Left colon (tissue), 2 donors: ENCODE data around the gene OR51E1. TPM values are rescaled to one million over a fixed set of nuclear protein-coding genes. Genes with fewer than 3 reads are reported as not detected.

ENCODE experiments used
- ATAC-seq: fragments of 200-7000 bp; cut with Tn5 transposase; one replicate; pipeline ENCODE4 v1.9.1; 2020; ENCODE audit warnings: mild to moderate bottlenecking, moderate library complexity
- DNase-seq, 2 donors: peaks; one replicate each; pipeline ENCODE4 v3.0.0-alpha.2; 2020
- intact Hi-C, 2 donors: fragments of 100-400 bp; cut with DNase I in 1 of 2; cut with micrococcal nuclease in 1 of 2; formaldehyde crosslinking; loops; one replicate each; pipeline versions ENCODE4 v1.11.2 to v1.14.0; 2022; cut with DNase I, micrococcal nuclease
- total RNA-seq, 2 donors: library from RNA; stranded (reverse); fragmentation: NEBNext Ultra II Directional; extraction: Animal tissue kit (Norgen Biotek cat#: 25700); gene quantifications; one replicate each; pipeline ENCODE4 v1.2.1, GENCODE V29; 2021
- donor health status: DM: no; HTN: no; CAD: no.
- donor health status: DM: yes; HTN: yes; CAD: no.

The OR51E1 gene
- total RNA-seq, 2 donors from 2014 or later, result 0.64 to 1.3 TPM

DNA sequence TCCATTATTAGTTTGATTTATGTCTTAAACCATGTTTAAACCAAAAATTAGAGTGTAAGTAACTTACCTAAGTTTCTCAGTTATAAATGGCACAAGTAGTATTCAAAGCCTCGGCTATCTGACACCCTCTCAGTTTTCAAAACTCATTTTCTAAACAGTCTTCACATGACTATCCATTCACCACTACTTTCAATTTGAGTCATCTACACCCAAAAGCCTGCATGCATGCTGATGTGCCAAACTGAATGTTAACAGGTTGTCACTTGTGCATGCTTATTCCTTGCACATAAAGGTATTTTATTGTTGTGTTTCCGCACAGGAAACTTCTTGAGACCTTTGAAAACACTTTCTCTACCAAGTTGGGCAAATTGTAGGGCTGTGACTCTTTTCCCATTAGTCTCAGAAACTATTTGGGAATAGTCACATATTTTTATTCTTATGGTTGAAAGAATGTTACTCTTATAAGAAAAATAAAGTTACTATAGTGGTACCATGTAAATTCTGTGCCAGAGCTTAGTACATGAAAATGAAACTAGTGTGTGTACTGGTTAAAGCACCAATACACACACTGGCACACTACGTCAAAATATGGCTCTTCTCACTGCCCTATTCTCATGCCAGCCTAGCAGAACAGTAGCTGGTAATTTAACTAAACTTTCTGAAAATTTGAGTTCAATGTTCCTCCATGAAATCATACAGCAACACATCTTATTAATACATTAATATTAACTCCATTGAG lies 56.1 kb downstream of the OR51E1 start:
- DNase-seq, result no peak
- intact Hi-C loops, result no loop called here
- ATAC-seq, result no peak

DNA sequence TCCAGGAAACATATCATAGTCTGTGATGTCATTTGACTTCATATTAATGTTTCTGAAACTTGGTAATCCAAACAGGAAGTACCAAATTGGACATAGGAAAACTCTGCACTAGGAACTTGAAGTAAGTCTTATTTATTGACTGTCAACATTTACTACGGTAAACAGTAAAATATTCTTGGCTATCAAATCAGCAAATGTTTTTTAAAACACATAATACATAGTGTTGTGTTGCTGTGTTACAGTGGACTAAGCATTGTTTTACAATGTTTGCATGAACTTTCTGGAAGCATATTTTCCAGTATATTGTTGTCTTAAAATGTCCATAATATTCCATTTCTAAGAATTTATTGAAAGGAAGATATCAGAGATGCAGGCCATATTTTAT lies 56.6 kb downstream of the OR51E1 start:
- intact Hi-C loops, result no loop called here
- ATAC-seq, result no peak
- DNase-seq, result no peak

GRCh38 chr11:4704054-4704789 lies 60.4 kb downstream of the OR51E1 start, which contains the start of gene MMP26:
MMP26 (plus strand) TSS chr11:4704784.
- DNase-seq (no peak), ATAC-seq (peak; percentile 42)
- intact Hi-C loops, result no loop called here

- intact Hi-C loops, result no loop called here
- ATAC-seq (no peak), DNase-seq (no peak)
Observed at GRCh38 chr11:4704790-4705334, 61.1 kb downstream of the OR51E1 start.

Other genes with a start within 250 kb of the OR51E1 start
- gene OR52K2, start 194.7 kb upstream of the OR51E1 start, total RNA-seq, result not detected
- not detected for gene OR52K1, start 161.3 kb upstream of the OR51E1 start, total RNA-seq
- not detected for gene OR52M1, start 98.8 kb upstream of the OR51E1 start, total RNA-seq
- gene OR52I2, start 62.2 kb upstream of the OR51E1 start, total RNA-seq, result not detected
- gene OR52I1, start 49.9 kb upstream of the OR51E1 start, total RNA-seq, result not detected
- 10 to 100 TPM; 17.6 to 18.6 TPM for gene TRIM68, start 35.8 kb upstream of the OR51E1 start, total RNA-seq
- gene OR51D1, start 6.5 kb upstream of the OR51E1 start, total RNA-seq, result not detected
- under 1 TPM; 0.18 to 0.84 TPM for gene OR51E2, start 53.9 kb downstream of the OR51E1 start, total RNA-seq
- not detected for gene MMP26, start 60.8 kb downstream of the OR51E1 start, total RNA-seq
- not detected for gene OR51F1, start 126.0 kb downstream of the OR51E1 start, total RNA-seq
- gene OR52R1, start 160.4 kb downstream of the OR51E1 start, total RNA-seq, result not detected
- gene OR51F2, start 177.3 kb downstream of the OR51E1 start, total RNA-seq, result not detected
- gene OR51S1, start 205.2 kb downstream of the OR51E1 start, total RNA-seq, result not detected
- gene OR51T1, start 237.9 kb downstream of the OR51E1 start, total RNA-seq, result not detected